ENCODE data around the gene IRF2BPL.

The IRF2BPL gene

DNA sequence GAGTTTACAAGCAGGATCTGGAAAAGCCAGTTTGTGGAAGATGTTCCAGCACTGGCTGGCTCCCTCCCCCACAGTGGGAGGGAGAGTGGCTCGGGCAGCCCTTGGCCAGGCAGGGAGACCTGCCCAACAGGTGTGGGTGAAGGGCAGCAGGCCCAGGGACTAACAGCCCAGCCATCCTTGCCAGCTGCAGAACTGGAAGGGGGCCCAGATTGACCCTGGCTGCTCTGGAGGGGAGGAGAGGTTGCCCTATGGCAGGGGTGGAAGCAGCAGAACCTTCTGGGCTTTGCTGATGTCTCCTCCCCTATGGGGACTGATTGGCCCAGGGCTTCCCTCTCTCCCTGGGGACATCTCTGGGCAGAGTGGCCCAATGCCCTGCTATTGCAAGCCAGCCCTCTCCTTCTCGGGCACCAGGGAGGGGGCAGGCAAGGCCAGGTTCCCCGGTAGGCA is 20.5 kb downstream of the IRF2BPL start:
- H3K27ac ChIP-seq (ENCODE audit: low read length): no peak overlapping the region
- H3K9me3 ChIP-seq (ENCODE audit: insufficient read depth, low read length): no peaks in the 10 kb centered on the region
- H4K20me1 ChIP-seq (ENCODE audit: insufficient read depth, low read length): no peaks in the 10 kb centered on the region
- 0 out of 2 replicates have a peak, but pooled peaks cover 3% of the 10 kb centered on the region for H3K27me3 ChIP-seq (ENCODE audit: low read depth, low read length)
- H3K79me2 ChIP-seq (ENCODE audit: low read length): no peaks in the 10 kb centered on the region
- H3K36me3 ChIP-seq (replicated peaks; ENCODE audit: low read depth, low read length): no peaks in the 10 kb centered on the region
- no peaks in the 10 kb centered on the region for H3K4me1 ChIP-seq (ENCODE audit: low read length)
- no peak overlapping the region for H3K4me2 ChIP-seq (ENCODE audit: low read length)
- H3K4me3 ChIP-seq (ENCODE audit: low read length): no peak overlapping the region
- no peak for TF ChIP-seq EZH2phosphoT487 (IDR thresholded peaks at IDR 0.05; ENCODE audit: low read depth)
- TF ChIP-seq, protein P1, sequence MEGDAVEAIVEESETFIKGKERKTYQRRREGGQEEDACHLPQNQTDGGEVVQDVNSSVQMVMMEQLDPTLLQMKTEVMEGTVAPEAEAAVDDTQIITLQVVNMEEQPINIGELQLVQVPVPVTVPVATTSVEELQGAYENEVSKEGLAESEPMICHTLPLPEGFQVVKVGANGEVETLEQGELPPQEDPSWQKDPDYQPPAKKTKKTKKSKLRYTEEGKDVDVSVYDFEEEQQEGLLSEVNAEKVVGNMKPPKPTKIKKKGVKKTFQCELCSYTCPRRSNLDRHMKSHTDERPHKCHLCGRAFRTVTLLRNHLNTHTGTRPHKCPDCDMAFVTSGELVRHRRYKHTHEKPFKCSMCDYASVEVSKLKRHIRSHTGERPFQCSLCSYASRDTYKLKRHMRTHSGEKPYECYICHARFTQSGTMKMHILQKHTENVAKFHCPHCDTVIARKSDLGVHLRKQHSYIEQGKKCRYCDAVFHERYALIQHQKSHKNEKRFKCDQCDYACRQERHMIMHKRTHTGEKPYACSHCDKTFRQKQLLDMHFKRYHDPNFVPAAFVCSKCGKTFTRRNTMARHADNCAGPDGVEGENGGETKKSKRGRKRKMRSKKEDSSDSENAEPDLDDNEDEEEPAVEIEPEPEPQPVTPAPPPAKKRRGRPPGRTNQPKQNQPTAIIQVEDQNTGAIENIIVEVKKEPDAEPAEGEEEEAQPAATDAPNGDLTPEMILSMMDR (IDR thresholded peaks at IDR 0.05; ENCODE audit: low read depth, low read length): no peak
- H2AFZ ChIP-seq (ENCODE audit: low read depth, low read length): no peak overlapping the region
- no peak overlapping the region for H3K9ac ChIP-seq (ENCODE audit: low read length)

DNA sequence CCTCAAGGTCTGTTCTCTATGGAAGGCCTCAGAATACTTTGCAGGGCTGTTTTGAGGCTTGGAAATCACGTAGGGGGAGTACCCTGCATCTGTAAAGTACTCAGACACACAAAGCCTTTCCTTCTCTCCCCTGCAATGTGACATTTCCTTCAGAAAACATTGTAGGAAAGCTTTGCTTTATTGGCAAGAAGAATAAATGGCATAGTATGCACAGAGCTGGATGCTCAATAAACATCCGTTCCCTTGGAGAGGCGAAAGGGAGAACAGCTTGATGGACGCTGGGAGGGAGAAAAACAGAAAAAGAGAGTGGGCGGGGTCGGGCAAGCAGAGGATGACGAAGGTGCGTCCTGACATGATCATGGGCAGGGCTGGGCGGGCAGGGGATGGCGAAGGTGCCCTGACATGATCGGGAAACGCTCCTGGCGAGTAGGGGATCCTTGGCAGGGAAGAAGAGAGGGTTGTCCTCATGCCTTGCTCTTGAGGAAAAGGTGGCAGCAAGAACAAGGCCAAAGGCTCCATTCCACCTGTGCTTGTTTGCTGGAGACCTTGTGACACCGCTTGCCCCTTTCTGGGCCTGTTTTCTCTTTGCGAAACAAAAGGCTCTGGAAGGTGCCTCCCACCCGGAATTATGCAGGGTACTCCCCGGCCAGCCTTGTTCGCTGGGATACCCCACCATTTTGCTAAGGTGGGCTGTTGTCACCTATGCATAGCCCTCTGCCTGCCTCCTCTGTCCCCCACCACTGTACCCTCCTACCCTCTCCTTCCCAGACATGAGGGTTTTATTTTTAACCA is 21.1 kb downstream of the IRF2BPL start:
- Histone ChIP-seq H3K9me3 (ENCODE audit: insufficient read depth, low read length) (no peaks in the 10 kb centered on the region), H3K27ac (ENCODE audit: low read length) (no peak overlapping the region), H3K27me3 (ENCODE audit: low read depth, low read length) (0 out of 2 replicates have a peak, but pooled peaks cover 3% of the 10 kb centered on the region), H3K4me1 (ENCODE audit: low read length) (no peaks in the 10 kb centered on the region), H3K9ac (ENCODE audit: low read length) (no peak overlapping the region), H3K36me3 (replicated peaks; ENCODE audit: low read depth, low read length) (no peaks in the 10 kb centered on the region), H3K4me3 (ENCODE audit: low read length) (no peak overlapping the region), H4K20me1 (ENCODE audit: insufficient read depth, low read length) (no peaks in the 10 kb centered on the region), H3K4me2 (ENCODE audit: low read length) (no peak overlapping the region), H2AFZ (ENCODE audit: low read depth, low read length) (no peak overlapping the region), H3K79me2 (ENCODE audit: low read length) (no peaks in the 10 kb centered on the region)
- TF ChIP-seq EZH2phosphoT487 (IDR thresholded peaks at IDR 0.05; ENCODE audit: low read depth): no peak
- TF ChIP-seq, protein P1 (IDR thresholded peaks at IDR 0.05; ENCODE audit: low read depth, low read length): no peak

DNA sequence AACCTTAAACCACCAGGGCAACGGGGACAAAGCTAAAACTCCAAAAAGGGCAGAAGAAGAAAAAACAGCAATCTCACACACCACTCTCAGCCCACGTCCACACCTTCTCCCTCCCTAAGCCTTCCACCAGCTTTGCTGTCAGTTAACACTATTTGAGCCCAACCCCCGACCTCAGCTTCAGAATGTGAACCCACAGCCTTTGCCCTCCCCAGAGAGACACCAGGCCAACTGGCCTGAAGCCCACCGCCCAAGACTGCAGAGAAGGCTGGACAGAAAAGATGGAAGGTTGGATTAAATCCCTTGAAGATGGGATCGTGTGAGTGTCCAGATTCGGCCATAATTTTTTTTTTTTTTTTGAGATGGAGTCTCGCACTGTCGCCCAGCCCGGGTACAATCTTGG is 22.4 kb downstream of the IRF2BPL start:
- Histone ChIP-seq H3K36me3 (replicated peaks; ENCODE audit: low read depth, low read length) (no peaks in the 10 kb centered on the region), H3K4me3 (ENCODE audit: low read length) (no peak overlapping the region), H3K27me3 (ENCODE audit: low read depth, low read length) (0 out of 2 replicates have a peak, but pooled peaks cover 3% of the 10 kb centered on the region), H3K9me3 (ENCODE audit: insufficient read depth, low read length) (no peaks in the 10 kb centered on the region), H3K4me1 (ENCODE audit: low read length) (no peaks in the 10 kb centered on the region), H4K20me1 (ENCODE audit: insufficient read depth, low read length) (no peaks in the 10 kb centered on the region), H3K79me2 (ENCODE audit: low read length) (no peaks in the 10 kb centered on the region), H3K4me2 (ENCODE audit: low read length) (no peak overlapping the region), H3K9ac (ENCODE audit: low read length) (no peak overlapping the region), H2AFZ (ENCODE audit: low read depth, low read length) (no peak overlapping the region), H3K27ac (ENCODE audit: low read length) (no peak overlapping the region)
- TF ChIP-seq, protein P1 (IDR thresholded peaks at IDR 0.05; ENCODE audit: low read depth, low read length): no peak
- no peak for TF ChIP-seq EZH2phosphoT487 (IDR thresholded peaks at IDR 0.05; ENCODE audit: low read depth)

DNA sequence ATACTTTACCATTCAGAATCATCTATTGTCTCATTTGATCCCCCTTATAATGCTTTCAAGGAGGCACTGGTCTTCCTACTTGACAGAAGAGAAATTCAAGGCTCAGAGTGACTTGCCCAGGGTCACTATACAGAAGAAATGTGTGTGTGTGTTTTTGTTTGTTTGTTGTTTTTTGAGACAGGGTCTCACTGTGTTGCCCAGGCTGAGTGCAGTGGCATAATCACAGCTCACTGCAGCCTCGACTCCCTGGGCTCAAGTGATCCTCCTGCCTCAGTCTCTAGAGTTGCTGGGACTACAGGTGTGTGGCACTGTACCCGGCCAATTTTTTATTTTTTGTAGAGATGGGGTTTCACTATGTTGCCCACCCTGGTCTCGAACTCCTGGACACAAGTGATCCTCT is 22.9 kb downstream of the IRF2BPL start:
- TF ChIP-seq EZH2phosphoT487 (IDR thresholded peaks at IDR 0.05; ENCODE audit: low read depth): no peak
- Histone ChIP-seq H3K9ac (ENCODE audit: low read length) (no peak overlapping the region), H3K79me2 (ENCODE audit: low read length) (no peaks in the 10 kb centered on the region), H4K20me1 (ENCODE audit: insufficient read depth, low read length) (no peaks in the 10 kb centered on the region), H2AFZ (ENCODE audit: low read depth, low read length) (no peak overlapping the region), H3K27me3 (ENCODE audit: low read depth, low read length) (0 out of 2 replicates have a peak, but pooled peaks cover under 1% of the 10 kb centered on the region), H3K4me1 (ENCODE audit: low read length) (no peaks in the 10 kb centered on the region), H3K4me3 (ENCODE audit: low read length) (no peak overlapping the region), H3K27ac (ENCODE audit: low read length) (no peak overlapping the region), H3K36me3 (replicated peaks; ENCODE audit: low read depth, low read length) (no peaks in the 10 kb centered on the region), H3K9me3 (ENCODE audit: insufficient read depth, low read length) (no peaks in the 10 kb centered on the region), H3K4me2 (ENCODE audit: low read length) (no peak overlapping the region)
